ENCODE measurements around the gene MAEA.

The MAEA gene

DNA sequence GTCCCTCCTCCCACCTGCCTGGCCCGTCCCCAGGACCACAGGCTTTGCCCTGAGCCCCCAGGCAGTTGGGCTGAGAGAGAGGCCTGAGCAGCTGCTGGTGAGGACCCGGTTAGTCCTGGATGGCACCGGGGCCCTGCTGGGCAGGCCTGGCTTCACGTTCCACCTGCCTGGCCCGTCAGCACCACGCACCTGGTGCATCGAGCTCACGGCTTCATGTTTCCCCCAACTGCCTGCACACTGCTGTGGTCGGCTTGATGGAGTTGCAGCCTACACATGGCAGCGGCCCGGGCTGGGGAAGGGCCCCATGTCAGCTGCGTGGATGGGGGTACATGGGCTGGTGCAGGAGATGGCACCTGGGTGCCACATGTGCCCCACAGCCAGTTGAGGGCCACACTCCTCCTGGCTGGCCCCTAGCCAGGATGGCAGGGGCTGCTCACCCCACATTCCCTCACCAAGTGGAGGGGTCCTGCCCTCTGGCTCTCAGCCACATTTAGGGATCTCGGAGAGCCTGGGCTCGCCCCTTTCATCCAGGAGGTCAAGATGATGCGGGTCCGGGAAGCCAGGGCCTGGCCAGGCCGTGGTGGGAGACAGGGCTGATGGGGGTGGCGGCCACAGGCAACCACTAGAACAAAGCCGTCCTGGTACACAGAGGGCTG is 88.0 kb downstream of the MAEA start:
- H3K4me2 ChIP-seq (ENCODE audit: low read depth, low read length, poor library complexity, severe bottlenecking), result no peak overlapping the region
- H3F3A ChIP-seq (ENCODE audit: insufficient read depth), result no peaks in the 10 kb centered on the region
- no peaks in the 10 kb centered on the region for H3K27me3 ChIP-seq (ENCODE audit: low read length)
- no peak overlapping the region for H3K9ac ChIP-seq (ENCODE audit: low read length)
- no peak overlapping the region for H3K27ac ChIP-seq (ENCODE audit: low read depth, low read length)
- no peaks in the 10 kb centered on the region for H3K9me3 ChIP-seq (ENCODE audit: insufficient read depth, low read length)
- H3K36me3 ChIP-seq (ENCODE audit: low read length), result no peaks in the 10 kb centered on the region
- no peaks in the 10 kb centered on the region for H3K79me2 ChIP-seq (ENCODE audit: insufficient read depth, low read length)
- no peaks in the 10 kb centered on the region for H3K9me2 ChIP-seq (replicated peaks; ENCODE audit: insufficient read depth, low read length)
- no peak overlapping the region for H2AFZ ChIP-seq (ENCODE audit: low read depth, low read length, severe bottlenecking)
- no peak for TF ChIP-seq EZH2phosphoT487 (conservative IDR thresholded peaks at IDR 0.05; ENCODE audit: low read length)
- TF ChIP-seq, protein P1, sequence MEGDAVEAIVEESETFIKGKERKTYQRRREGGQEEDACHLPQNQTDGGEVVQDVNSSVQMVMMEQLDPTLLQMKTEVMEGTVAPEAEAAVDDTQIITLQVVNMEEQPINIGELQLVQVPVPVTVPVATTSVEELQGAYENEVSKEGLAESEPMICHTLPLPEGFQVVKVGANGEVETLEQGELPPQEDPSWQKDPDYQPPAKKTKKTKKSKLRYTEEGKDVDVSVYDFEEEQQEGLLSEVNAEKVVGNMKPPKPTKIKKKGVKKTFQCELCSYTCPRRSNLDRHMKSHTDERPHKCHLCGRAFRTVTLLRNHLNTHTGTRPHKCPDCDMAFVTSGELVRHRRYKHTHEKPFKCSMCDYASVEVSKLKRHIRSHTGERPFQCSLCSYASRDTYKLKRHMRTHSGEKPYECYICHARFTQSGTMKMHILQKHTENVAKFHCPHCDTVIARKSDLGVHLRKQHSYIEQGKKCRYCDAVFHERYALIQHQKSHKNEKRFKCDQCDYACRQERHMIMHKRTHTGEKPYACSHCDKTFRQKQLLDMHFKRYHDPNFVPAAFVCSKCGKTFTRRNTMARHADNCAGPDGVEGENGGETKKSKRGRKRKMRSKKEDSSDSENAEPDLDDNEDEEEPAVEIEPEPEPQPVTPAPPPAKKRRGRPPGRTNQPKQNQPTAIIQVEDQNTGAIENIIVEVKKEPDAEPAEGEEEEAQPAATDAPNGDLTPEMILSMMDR (IDR thresholded peaks at IDR 0.05; ENCODE audit: insufficient read depth, low read length, poor library complexity, severe bottlenecking), result no peak
- no peaks in the 10 kb centered on the region for H4K20me1 ChIP-seq (ENCODE audit: low read depth, low read length)
- H3K4me3 ChIP-seq (ENCODE audit: insufficient read depth, low read length, poor library complexity, severe bottlenecking), result no peak overlapping the region

DNA sequence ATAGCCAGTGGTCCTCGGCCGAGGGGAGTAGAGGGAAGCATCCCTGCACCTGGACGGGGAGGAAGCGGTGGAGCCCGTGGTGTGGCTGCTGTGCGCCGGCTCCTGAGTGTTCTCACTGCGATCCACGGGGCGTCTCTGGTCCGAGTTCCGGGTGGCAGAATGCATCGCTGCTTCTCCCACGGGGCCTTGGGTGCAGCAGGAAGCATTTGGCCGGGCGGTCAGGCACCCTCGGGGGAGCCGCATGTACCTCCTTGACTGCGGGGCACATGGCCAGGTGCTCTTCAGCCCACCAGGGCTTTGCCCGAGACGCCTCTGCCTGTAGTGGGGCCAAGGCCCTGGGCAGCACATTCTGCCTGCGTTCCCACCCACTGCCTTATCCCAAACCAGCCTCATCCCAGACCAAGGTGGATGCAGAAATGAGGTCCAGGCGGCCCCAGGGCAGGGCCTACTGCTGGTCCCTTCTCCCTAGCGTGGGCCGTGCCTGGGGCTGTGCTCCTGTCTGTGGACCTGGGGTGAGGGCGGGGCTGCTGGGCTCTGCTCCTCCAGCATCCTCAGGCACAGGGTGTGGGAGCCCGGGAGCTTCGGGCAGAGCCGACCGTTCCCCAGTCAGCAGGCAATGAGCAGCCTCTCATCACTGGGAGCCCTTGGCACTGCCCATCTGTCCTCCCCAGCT is 89.0 kb downstream of the MAEA start:
- Histone ChIP-seq H3K9ac (ENCODE audit: low read length) (no peak overlapping the region), H3K4me2 (ENCODE audit: low read depth, low read length, poor library complexity, severe bottlenecking) (no peak overlapping the region), H3K4me3 (ENCODE audit: insufficient read depth, low read length, poor library complexity, severe bottlenecking) (no peak overlapping the region), H4K20me1 (ENCODE audit: low read depth, low read length) (no peaks in the 10 kb centered on the region), H3K36me3 (ENCODE audit: low read length) (no peaks in the 10 kb centered on the region), H3K9me2 (replicated peaks; ENCODE audit: insufficient read depth, low read length) (no peaks in the 10 kb centered on the region), H2AFZ (ENCODE audit: low read depth, low read length, severe bottlenecking) (no peak overlapping the region), H3F3A (ENCODE audit: insufficient read depth) (no peaks in the 10 kb centered on the region), H3K27ac (ENCODE audit: low read depth, low read length) (no peak overlapping the region), H3K27me3 (ENCODE audit: low read length) (no peaks in the 10 kb centered on the region), H3K79me2 (ENCODE audit: insufficient read depth, low read length) (no peaks in the 10 kb centered on the region), H3K9me3 (ENCODE audit: insufficient read depth, low read length) (no peaks in the 10 kb centered on the region)
- no peak for TF ChIP-seq EZH2phosphoT487 (conservative IDR thresholded peaks at IDR 0.05; ENCODE audit: low read length)
- TF ChIP-seq, protein P1 (IDR thresholded peaks at IDR 0.05; ENCODE audit: insufficient read depth, low read length, poor library complexity, severe bottlenecking), result no peak

DNA sequence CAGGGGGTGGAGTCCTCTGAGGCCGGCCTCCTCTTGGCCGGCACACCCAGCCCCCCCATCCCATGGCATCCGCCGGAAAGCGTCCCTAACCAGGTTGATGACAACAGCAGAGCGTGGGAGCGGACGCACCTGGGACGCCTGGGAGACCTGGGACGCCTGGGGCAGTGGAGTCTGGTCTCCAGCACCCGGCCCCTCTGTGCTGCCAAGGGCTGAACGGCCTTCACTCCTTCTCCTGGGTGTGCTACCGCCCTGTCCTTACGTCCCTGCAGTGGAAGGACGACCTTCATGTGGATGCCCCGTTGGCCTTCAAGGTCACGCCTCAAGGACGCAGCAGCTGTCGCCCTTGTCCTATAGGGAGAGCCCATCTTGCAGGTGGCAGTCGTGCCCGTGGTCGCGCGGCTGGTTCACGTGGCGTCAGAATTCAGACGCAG is 89.7 kb downstream of the MAEA start:
- Histone ChIP-seq H3K36me3 (ENCODE audit: low read length) (no peaks in the 10 kb centered on the region), H3K4me2 (ENCODE audit: low read depth, low read length, poor library complexity, severe bottlenecking) (no peak overlapping the region)
- no peak for TF ChIP-seq EZH2phosphoT487 (conservative IDR thresholded peaks at IDR 0.05; ENCODE audit: low read length)
- TF ChIP-seq, protein P1 (IDR thresholded peaks at IDR 0.05; ENCODE audit: insufficient read depth, low read length, poor library complexity, severe bottlenecking), result no peak

More for the DNA sequence above, 89.7 kb downstream of the MAEA start:
- Histone ChIP-seq H3K27ac (ENCODE audit: low read depth, low read length) (no peak overlapping the region), H3K9me3 (ENCODE audit: insufficient read depth, low read length) (no peaks in the 10 kb centered on the region), H3K9me2 (replicated peaks; ENCODE audit: insufficient read depth, low read length) (no peaks in the 10 kb centered on the region), H3F3A (ENCODE audit: insufficient read depth) (no peaks in the 10 kb centered on the region), H3K4me3 (ENCODE audit: insufficient read depth, low read length, poor library complexity, severe bottlenecking) (no peak overlapping the region), H3K27me3 (ENCODE audit: low read length) (no peaks in the 10 kb centered on the region), H4K20me1 (ENCODE audit: low read depth, low read length) (no peaks in the 10 kb centered on the region), H2AFZ (ENCODE audit: low read depth, low read length, severe bottlenecking) (no peak overlapping the region), H3K9ac (ENCODE audit: low read length) (no peak overlapping the region), H3K79me2 (ENCODE audit: insufficient read depth, low read length) (no peaks in the 10 kb centered on the region)
